SK-N-DZ (cell line): Measurements from ENCODE around the gene TFEB.

ENCODE experiments used
- DNase-seq: peaks from one replicate; pipeline ENCODE4 v3.0.0-alpha.2; 2015; ENCODE audit warnings: low spot score

Gene TFEB

GRCh38 chr6:41739041-41739440 lies 3.6 kb upstream of the TFEB start:
- DNase-seq, result no peak

GRCh38 chr6:41737591-41738130 lies 2.3 kb upstream of the TFEB start:
- DNase-seq, result no peak

DNA sequence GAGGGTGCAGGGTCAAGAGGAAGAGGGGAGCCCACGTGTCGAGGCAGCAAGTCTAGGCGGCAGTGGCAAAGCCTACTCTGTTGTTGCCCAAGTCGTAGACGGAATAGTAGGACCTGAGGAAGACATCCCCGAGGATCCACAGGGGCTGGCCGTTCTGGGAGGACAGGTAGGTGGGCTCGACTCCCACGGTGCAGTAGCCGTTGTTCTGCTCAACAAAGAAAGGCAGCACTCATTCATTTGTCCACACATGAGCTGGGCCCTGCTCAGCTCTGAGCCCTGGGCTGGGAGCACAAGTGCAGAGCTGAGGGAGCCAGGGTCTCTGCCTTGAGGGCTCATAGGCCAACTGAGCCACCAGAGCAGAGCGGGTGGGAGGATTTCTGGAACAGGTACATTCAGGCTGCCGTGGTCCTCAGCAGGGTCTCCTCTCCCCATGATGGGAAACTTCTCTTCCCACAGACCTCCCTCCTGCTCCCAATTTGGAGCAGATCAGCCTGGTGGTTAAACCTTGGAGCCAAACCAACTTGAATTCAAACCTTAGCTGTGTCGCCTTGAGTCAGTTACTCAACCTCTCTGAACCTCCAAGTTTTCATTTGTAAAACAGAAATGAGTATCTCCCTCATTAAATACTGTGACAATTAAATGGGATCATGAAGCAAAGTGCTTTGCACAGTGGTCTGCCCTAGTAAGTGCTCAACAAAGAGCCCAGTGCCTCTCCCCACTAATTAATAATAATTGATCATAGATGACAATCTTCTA lies 1.6 kb upstream of the TFEB start:
- no peak for DNase-seq

DNA sequence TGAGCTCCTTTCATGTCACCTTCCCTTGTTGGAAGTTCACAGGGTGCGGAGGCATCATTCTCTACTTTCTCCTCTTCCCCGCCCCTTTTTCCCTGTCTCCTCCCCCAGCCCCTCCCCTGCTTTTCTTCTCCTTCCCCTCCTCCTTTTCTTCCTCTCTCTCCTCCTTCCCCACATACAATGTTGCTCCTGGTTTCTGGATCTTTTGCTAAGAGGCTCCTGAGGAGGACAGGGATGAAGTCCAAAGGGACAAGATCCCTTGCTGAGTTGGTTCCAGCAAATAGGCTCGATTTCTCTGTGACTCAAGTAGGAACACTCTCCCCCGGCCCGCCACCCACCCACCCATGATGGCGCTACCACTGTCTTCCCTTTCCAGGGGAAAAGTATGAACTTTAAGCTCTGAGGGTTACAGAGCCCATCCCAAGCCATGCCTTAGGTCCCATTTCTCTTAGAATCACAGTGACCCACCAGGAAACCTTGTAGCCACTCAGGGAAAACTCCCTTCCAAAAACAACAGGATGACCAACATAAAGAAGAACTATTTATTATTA lies 852 bp upstream of the TFEB start:
- no peak for DNase-seq

GRCh38 chr6:41734666-41735426 lies 562 bp downstream of the TFEB start:
- peak; percentile 68 for DNase-seq

DNA sequence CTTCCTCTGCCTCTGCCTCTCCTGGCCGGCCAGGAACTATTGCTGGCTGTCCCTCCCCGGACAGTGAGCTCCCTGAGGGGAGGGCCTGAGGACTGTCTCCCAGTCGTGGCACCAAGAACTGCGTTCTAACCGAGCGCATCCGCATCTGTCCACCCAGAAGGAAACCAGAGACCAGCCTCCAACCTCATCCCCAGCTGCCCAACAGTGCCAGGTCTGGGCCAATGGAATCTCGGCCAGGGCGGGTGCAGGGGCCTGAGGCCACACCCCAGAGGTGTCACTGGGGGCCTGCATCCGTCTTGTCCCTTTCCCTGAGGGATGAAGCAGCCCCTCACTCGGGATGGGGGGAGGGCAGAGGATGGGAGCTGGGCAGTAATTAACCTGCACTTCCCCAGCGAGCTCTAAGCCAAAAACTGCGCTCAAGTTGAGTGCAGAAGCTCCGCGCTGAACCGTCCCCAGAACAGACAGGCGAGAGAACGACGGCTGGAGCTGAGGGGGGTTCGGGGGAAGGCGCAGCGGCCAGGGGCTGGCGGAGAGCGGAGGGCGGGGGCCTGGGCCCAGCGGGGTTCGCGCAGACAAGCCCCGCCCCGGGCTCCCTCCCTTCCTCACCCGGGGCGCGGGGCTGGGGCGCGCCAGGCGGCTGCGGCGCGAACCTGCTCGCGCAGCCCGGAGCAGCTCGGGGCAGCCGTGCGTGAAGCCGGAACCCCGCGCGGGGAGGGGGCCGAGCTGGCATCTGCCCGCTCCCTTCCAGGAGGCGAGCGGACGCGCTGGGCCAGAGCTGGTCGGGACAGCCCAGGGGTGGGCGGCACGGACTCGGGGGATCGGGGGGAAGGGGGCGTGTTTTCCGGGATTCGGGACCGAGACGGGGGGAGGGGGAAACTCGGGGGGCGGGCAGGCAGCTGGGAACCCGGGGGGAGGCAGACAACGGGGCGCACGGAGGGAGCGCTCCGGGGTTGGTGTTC lies 1.4 kb downstream of the TFEB start:
- DNase-seq, result peak; percentile 88

DNA sequence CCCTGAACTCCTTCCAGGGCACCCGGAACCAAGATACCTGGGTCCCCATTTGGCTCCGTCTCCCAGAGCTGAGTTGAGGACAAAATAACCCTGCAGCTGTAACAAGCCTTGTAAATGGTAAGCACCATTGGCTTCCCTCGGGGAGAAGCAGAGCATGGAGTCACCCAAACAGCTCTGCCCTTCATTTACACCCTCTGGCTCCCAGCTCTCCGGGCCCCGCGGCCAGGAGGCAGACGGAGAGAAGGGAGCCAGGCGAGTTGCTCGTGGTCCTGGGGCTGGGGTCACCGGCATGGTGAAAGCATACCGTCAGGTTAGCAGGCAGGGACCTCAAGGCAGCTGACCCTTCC lies 2.1 kb downstream of the TFEB start:
- no peak for DNase-seq

GRCh38 chr6:41732591-41733359 lies 2.6 kb downstream of the TFEB start:
- DNase-seq, result no peak

DNA sequence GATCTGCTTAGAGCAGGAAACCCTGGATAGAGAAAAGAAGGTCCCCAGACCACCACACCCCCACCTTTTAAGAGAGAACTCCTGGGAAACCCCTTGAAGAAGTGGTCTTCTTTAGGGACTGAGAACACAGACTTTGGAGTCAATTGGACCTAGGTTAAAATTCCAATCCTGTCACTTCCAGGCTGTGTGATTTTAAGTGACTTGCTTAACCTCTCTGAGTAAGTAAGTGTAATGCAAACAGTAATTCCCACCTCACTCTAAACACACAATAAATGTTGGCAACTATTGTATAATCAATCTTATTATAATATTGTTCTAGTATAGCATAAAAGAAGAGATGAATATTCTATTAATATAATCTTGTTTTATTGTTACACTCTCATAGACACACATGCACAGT lies 3.3 kb downstream of the TFEB start:
- DNase-seq, result no peak

GRCh38 chr6:41731561-41732086 lies 3.8 kb downstream of the TFEB start:
- no peak for DNase-seq

DNA sequence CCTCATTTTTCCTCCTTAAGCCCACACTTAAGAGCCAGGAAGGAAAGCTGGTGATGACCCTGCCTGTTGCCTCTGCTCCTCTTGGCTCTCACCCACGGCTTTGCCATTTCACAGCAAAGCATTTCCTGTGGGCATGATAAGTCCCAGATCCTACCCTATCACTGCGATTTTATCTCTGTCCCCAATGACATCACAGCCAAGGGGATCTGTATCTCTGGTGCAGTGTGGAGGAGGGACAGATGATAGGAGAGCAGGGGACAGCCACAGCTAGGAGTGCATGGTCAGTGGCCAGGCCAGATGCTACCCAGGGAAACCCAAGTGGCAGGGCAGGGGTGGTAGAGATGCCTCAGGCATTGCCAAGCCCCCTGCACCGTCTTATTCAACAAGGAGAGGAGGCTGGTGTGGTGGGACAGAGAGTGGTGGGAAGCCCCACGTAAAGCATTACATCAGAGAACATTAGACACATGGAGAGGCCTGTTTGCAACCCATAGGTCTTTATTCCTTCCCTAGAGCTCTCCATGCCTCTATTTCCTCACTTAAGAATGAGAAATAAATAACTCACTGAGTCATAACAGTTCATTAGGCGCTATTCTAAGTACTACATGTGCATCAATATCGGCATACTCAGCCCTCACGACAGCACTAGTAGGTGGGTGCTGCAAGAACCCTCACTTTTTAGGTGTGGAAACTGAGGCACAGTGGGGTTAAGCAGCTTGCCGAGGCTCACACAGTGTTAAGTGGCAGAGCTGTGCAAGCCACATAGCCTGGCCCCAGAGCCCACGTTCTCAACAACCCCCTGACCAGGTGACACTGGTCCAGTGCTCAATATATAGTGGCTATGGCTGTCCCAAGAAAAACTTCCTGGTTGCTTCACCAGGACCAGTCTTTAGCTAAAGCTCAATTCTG lies 4.6 kb downstream of the TFEB start:
- DNase-seq, result peak; percentile 73

DNA sequence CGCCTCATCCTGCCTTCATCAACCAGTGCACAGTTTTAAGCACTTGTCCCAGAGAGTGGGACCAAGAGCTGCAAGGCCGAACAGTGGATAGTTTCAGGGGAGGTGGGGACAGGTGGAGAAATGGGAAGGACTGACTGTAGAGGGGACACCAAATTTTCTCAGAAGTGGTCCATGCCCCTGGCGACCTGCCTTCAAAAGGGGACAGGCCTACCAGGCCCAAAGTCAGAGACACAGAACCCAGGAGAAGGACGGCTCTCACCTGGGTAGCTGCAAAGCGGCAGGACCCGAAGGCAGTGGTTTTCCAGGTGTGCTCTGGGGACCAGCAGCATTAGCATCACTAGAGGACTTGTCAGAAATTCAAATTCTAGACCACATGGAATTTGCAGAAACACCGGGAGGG lies 5.8 kb downstream of the TFEB start:
- DNase-seq, result no peak

DNA sequence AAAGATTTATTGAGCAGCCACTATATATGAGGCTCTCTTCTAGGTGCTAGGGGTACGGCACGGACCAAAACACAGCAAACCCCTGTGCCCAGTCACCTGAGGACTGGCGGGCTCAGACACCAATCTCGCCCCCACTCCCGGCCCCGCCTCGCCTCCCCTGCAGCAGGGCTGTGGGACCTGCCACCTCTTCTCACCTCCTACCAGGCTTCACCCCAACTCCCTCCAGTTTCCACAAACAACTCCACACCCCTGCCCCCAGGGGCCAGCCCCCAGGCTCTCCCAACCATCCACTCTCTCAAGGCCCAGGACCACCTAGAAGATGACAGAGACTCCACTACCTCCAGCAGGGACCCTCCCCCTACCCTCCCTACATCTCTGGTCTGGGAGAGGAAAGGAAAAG lies 6.5 kb downstream of the TFEB start:
- DNase-seq, result no peak

- no peak for DNase-seq
These were observed 7.1 kb downstream of the TFEB start for GRCh38 chr6:41728073-41728936.

DNA sequence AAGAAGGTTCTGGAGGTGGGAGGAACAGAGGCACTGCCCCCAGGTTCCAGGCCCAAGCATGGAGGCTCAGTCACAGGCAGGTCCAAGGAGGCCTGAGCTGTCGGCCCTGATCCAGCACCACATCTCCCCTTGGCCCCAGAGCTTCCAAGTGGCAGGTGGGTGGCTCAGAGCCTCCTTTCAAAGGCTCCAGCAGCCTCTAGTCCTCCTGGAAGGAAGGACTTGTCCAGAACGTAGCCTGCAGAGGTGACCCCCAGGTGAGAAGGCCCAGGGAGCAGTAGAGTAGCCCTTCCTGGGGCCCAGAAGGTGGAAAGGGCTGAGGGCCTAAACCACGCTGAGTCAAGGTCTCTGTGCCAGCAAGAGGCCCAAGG lies 7.7 kb downstream of the TFEB start:
- DNase-seq, result no peak

- no peak for DNase-seq
These were observed 8.5 kb downstream of the TFEB start for GRCh38 chr6:41726876-41727275.

DNA sequence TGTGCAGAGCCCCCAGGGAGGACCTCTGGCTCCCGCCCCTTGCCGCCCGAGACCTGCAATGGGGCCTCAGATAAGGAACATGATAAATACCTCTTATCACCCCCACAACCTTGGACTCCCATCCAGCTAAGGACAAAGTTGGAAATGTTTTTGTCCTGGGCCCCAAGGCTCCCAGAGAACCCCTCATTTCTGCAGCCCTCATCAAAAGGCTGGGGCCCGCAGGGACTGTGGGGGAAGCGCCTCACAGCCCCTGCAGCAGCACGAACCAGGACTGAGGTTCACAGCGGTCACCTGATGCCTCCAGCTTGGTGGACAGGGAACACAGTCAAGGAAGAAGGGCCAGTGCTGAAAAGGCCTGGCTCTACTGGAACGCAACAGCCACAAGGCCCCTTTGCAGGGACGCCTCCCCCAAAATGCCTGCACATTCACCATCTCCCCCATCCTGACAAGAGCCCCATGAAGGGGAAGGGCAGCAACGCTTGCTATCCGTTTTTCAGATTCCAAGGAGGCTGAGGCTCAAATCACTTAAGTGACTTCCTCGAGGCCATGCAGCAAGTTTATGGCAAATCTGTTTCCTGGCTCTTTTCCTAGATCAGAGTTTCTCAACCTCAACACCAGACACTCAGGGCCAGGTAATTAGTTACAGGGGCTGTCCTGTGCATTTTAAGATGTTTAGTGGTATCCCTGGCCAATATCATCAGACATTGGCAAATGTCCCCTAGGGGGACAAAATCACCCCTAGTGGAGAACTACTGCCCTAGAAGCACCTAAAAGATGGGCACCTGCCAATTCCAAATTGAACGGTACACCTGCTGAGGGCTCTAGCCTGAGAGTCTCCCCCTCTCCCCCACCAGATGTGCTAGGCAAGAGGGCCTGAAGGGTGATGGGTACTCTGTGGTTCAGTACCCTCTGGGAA lies 10.6 kb downstream of the TFEB start:
- DNase-seq, result no peak

DNA sequence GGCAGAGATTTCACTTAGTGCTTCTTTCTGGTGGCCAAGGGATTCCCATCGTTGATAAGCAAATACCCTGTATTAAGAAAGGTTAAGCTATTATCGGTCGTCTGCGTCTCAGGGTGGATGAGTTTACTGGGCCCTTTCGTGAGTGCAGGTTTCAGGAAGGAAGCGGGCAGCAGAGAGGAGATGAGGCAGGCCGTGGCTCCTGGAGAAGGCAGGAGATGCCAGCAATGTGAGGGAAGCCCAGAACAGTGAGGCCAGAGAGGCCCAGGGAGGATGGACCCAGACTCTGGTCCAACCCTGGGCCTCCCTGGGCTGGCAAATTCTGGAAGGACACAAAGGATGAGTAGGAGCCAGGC lies 11.2 kb downstream of the TFEB start:
- DNase-seq, result no peak
